HG03460 (cell line): ENCODE results near the gene SFSWAP.
A peak's percentile ranks its signal among the peaks of the same experiment; 100 is the strongest.
"Not testable (repeated sequence)": the region's sequence is repeated elsewhere in the genome, so short reads cannot be mapped to it uniquely, and the experiment has no call there.

Experiments
- ATAC-seq: cut with Tn5 transposase; IDR thresholded peaks from one replicate; pipeline ENCODE4 v1.9.1; 2021; ENCODE audit not compliant: unreplicated experiment

SFSWAP gene

GRCh38 chr12:131805421-131805820 is 94.5 kb downstream of the SFSWAP start:
- ATAC-seq = no peak

GRCh38 chr12:131806674-131807073 is 95.8 kb downstream of the SFSWAP start:
- ATAC-seq = no peak

- peak; percentile 86 for ATAC-seq
Measured at GRCh38 chr12:131808744-131809371, 98.0 kb downstream of the SFSWAP start.

- not testable (repeated sequence) for ATAC-seq
Measured at GRCh38 chr12:131809476-131810254, 98.8 kb downstream of the SFSWAP start.

GRCh38 chr12:131810726-131811125 is 99.8 kb downstream of the SFSWAP start:
- no peak for ATAC-seq

- ATAC-seq = no peak
Measured at GRCh38 chr12:131815131-131815530, 104.2 kb downstream of the SFSWAP start.

GRCh38 chr12:131816495-131816894 is 105.6 kb downstream of the SFSWAP start:
- no peak for ATAC-seq

- ATAC-seq = no peak
Measured at GRCh38 chr12:131817241-131817640, 106.4 kb downstream of the SFSWAP start.

- no peak for ATAC-seq
Measured at GRCh38 chr12:131818821-131819585, 108.1 kb downstream of the SFSWAP start.

- no peak for ATAC-seq
Measured at GRCh38 chr12:131824450-131824849, 113.6 kb downstream of the SFSWAP start.

- ATAC-seq = no peak
Measured at GRCh38 chr12:131825146-131825892, 114.4 kb downstream of the SFSWAP start.

GRCh38 chr12:131826097-131826928 is 115.4 kb downstream of the SFSWAP start:
- ATAC-seq = no peak

GRCh38 chr12:131827961-131828534 is 117.2 kb downstream of the SFSWAP start, which contains the start of gene MMP17:
Gene MMP17 (plus strand): TSS chr12:131828393. CDS start chr12:131828495, 102 bp downstream.
- peak; percentile 56 for ATAC-seq

- no peak for ATAC-seq
Measured at GRCh38 chr12:131828671-131829355, 117.9 kb downstream of the SFSWAP start.

- ATAC-seq = no peak
Measured at GRCh38 chr12:131829356-131829747, 118.5 kb downstream of the SFSWAP start.

GRCh38 chr12:131829791-131830334 is 119.0 kb downstream of the SFSWAP start:
- ATAC-seq = no peak

GRCh38 chr12:131830335-131830913 is 119.5 kb downstream of the SFSWAP start:
- no peak for ATAC-seq

- no peak for ATAC-seq
Measured at GRCh38 chr12:131830914-131831571, 120.2 kb downstream of the SFSWAP start.
